HL-60 (cell line): ENCODE data around the gene ZNF219.

Source experiments
- DNase-seq, 2 experiments: peaks; one replicate each; pipeline ENCODE4 v3.0.0-alpha.2; 2010 to 2020; ENCODE audit warnings: low read depth in 1 of 2, low spot score in 1 of 2
- H3K27ac ChIP-seq: fragments of 250-450 bp; sonication (Bioruptor Pico); replicated peaks from 2 replicates; pipeline ENCODE4 v1.5.1; 2020; ENCODE audit warnings: mild to moderate bottlenecking, moderate library complexity
- H3K27me3 ChIP-seq: fragments of 250-450 bp; sonication (Bioruptor Pico); 2 replicates; pipeline ENCODE4 v1.5.1; 2021; ENCODE audit warnings: mild to moderate bottlenecking, moderate library complexity; ENCODE audit not compliant: insufficient read depth, poor library complexity, severe bottlenecking
- H3K4me3 ChIP-seq: replicated peaks from 2 replicates; pipeline ENCODE4 v1.5.1; 2011; ENCODE audit warnings: mild to moderate bottlenecking, control low read depth, low read length; ENCODE audit not compliant: insufficient read depth
- GABPA ChIP-seq: IDR thresholded peaks from 2 replicates; pipeline ENCODE4 v1.6.1; 2012; ENCODE audit warnings: low read depth
- POLR2AphosphoS5 ChIP-seq: IDR thresholded peaks from 2 replicates; pipeline ENCODE4 v1.6.1; 2012; ENCODE audit warnings: low read depth
- SPI1 ChIP-seq: IDR thresholded peaks from 2 replicates; pipeline ENCODE4 v1.6.1; 2012; ENCODE audit warnings: low read depth, mild to moderate bottlenecking, borderline replicate concordance
- TF ChIP-seq, protein P1 (sequence below): IDR thresholded peaks from 2 replicates; pipeline ENCODE4 v1.6.1; 2012; ENCODE audit warnings: low read depth; ENCODE audit not compliant: insufficient replicate concordance
- TF ChIP-seq, protein P2 (sequence below): IDR thresholded peaks from one replicate; pipeline ENCODE4 v1.5.1; 2011; ENCODE audit warnings: low read length, control low read depth, inconsistent platforms; ENCODE audit not compliant: insufficient read depth

ZNF219 gene

DNA sequence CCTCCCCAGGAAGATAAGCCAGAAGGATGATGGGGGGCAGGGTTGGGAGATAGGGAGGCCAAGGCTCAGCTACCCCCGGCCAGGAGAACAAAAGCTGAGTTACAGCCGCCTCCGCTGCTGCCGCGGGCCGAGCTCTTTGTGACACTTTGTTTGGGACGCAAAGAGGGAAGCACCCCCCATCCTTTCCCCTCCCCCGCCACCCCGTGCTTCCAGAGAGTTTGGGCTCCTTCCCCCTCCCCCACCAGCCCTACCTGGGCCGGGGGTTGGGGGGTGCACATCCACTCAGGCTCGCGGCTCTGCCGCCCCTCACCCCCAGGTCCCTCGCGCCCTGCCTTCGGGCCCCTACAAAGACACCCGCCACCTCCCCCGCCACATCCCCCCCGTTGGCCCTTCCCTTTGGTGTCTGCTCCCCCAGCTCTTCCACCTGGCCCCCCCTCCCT, 799 bp downstream of the ZNF219 start:
- Histone ChIP-seq H3K27me3 (no peaks in the 10 kb centered on the region), H3K4me3 (peak overlapping the region; percentile 31), H3K27ac (no peak overlapping the region)
- peak in 1 of 2 experiments; percentile 30 for DNase-seq
- TF ChIP-seq POLR2AphosphoS5, result no peak

- no peaks in the 10 kb centered on the region for H3K27me3 ChIP-seq
- DNase-seq, result no peak
- no peak overlapping the region for H3K27ac ChIP-seq
- TF ChIP-seq GABPA, result no peak
- no peak for TF ChIP-seq SPI1
- TF ChIP-seq, protein P1, sequence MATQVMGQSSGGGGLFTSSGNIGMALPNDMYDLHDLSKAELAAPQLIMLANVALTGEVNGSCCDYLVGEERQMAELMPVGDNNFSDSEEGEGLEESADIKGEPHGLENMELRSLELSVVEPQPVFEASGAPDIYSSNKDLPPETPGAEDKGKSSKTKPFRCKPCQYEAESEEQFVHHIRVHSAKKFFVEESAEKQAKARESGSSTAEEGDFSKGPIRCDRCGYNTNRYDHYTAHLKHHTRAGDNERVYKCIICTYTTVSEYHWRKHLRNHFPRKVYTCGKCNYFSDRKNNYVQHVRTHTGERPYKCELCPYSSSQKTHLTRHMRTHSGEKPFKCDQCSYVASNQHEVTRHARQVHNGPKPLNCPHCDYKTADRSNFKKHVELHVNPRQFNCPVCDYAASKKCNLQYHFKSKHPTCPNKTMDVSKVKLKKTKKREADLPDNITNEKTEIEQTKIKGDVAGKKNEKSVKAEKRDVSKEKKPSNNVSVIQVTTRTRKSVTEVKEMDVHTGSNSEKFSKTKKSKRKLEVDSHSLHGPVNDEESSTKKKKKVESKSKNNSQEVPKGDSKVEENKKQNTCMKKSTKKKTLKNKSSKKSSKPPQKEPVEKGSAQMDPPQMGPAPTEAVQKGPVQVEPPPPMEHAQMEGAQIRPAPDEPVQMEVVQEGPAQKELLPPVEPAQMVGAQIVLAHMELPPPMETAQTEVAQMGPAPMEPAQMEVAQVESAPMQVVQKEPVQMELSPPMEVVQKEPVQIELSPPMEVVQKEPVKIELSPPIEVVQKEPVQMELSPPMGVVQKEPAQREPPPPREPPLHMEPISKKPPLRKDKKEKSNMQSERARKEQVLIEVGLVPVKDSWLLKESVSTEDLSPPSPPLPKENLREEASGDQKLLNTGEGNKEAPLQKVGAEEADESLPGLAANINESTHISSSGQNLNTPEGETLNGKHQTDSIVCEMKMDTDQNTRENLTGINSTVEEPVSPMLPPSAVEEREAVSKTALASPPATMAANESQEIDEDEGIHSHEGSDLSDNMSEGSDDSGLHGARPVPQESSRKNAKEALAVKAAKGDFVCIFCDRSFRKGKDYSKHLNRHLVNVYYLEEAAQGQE, result no peak
- TF ChIP-seq, protein P2, sequence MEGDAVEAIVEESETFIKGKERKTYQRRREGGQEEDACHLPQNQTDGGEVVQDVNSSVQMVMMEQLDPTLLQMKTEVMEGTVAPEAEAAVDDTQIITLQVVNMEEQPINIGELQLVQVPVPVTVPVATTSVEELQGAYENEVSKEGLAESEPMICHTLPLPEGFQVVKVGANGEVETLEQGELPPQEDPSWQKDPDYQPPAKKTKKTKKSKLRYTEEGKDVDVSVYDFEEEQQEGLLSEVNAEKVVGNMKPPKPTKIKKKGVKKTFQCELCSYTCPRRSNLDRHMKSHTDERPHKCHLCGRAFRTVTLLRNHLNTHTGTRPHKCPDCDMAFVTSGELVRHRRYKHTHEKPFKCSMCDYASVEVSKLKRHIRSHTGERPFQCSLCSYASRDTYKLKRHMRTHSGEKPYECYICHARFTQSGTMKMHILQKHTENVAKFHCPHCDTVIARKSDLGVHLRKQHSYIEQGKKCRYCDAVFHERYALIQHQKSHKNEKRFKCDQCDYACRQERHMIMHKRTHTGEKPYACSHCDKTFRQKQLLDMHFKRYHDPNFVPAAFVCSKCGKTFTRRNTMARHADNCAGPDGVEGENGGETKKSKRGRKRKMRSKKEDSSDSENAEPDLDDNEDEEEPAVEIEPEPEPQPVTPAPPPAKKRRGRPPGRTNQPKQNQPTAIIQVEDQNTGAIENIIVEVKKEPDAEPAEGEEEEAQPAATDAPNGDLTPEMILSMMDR, result no peak
- TF ChIP-seq POLR2AphosphoS5, result no peak
- H3K4me3 ChIP-seq, result peak overlapping the region; percentile 31
These were observed 1.3 kb downstream of the ZNF219 start for GRCh38 chr14:21096978-21097635.

GRCh38 chr14:21096438-21096837, 2.0 kb downstream of the ZNF219 start:
- H3K4me3 ChIP-seq, result no peak overlapping the region
- TF ChIP-seq GABPA (no peak), SPI1 (no peak)
- TF ChIP-seq, protein P1, result no peak
- TF ChIP-seq, protein P2, result no peak
- DNase-seq, result no peak
- no peaks in the 10 kb centered on the region for H3K27me3 ChIP-seq
- no peak overlapping the region for H3K27ac ChIP-seq

DNA sequence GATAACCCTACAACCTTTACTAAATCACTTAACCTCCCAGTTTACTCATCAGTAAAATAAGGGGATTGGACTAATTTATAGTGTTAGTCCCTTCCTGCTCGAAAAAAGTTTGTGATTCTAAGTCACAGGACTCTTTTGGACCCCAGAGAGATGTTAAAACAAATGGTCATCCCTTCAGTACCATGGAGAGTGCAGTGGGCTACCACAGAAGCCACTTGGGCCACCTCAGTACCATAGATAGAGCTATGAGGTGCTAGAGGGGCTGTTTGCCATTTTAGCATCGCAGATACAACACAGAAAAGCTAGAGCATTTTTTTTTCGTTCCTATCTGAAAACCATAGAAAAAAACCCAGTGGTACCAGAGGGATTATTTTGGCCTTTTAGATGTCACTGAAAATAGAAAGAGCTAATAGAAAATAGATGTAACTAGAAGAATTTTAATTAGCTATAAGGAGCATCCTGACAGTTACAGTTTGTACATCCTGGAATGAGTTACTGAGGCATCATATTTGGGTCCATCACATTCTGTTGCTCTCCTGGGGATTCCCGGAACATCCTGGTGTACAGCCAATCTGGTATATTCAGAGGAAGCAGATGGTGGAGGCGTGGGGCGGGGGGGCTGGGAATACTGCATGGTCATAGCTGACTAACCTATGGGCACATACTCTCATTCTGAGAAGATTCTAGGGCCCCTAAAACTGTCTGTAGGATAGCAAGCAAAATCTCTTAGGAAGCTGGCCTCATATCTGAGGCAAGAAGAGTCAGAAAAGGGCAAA, 2.8 kb downstream of the ZNF219 start:
- H3K27me3 ChIP-seq, result no peaks in the 10 kb centered on the region
- no peak overlapping the region for H3K4me3 ChIP-seq
- no peak overlapping the region for H3K27ac ChIP-seq
- DNase-seq, result no peak
- TF ChIP-seq, protein P1, result peak; percentile 92
- no peak for TF ChIP-seq SPI1
- no peak for TF ChIP-seq GABPA
- TF ChIP-seq POLR2AphosphoS5, result no peak
- TF ChIP-seq, protein P2, result no peak
